Transverse colon (tissue), 3 donors: ENCODE data around the gene GSK3A.

Experiments
- EP300 ChIP-seq: sonication (generic); formaldehyde crosslinking; IDR thresholded peaks from one replicate; pipeline ENCODE4 v1.6.1; 2017; ENCODE audit warnings: antibody characterized with exemption, low read depth
- TF ChIP-seq, protein P1 (sequence below), 5 experiments: fragments of 200-600 bp in 3 of 5; fragments of 450-650 bp in 2 of 5; sonication (generic) in 3 of 5; IDR thresholded peaks; 1 replicate in 2 of 5; 2 replicates in 3 of 5; pipeline ENCODE4 v1.5.1; 2016 to 2017; ENCODE audit warnings: antibody characterized with exemption in 5 of 5, inconsistent platforms in 3 of 5, mild to moderate bottlenecking in 2 of 5, moderate library complexity in 1 of 5

- TF ChIP-seq, protein P1, sequence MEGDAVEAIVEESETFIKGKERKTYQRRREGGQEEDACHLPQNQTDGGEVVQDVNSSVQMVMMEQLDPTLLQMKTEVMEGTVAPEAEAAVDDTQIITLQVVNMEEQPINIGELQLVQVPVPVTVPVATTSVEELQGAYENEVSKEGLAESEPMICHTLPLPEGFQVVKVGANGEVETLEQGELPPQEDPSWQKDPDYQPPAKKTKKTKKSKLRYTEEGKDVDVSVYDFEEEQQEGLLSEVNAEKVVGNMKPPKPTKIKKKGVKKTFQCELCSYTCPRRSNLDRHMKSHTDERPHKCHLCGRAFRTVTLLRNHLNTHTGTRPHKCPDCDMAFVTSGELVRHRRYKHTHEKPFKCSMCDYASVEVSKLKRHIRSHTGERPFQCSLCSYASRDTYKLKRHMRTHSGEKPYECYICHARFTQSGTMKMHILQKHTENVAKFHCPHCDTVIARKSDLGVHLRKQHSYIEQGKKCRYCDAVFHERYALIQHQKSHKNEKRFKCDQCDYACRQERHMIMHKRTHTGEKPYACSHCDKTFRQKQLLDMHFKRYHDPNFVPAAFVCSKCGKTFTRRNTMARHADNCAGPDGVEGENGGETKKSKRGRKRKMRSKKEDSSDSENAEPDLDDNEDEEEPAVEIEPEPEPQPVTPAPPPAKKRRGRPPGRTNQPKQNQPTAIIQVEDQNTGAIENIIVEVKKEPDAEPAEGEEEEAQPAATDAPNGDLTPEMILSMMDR (IDR thresholded peaks at IDR 0.05) = no peak
- no peak for TF ChIP-seq EP300
Observed at GRCh38 chr19:42228641-42229040, 13.8 kb downstream of the GSK3A start.
